K562 (cell line): ENCODE results near the gene ZBTB42. TPM values are rescaled to one million over a fixed set of nuclear protein-coding genes. Genes with fewer than 3 reads are reported as not detected.

Experiments used
- CXXC5 ChIP-seq: fragments of 250-450 bp; sonication (Bioruptor Pico); IDR thresholded peaks from 2 replicates; pipeline ENCODE4 v1.8.0; 2022; ENCODE audit warnings: inconsistent platforms, mild to moderate bottlenecking, moderate library complexity
- GTF2F1 ChIP-seq: IDR thresholded peaks from 2 replicates; pipeline ENCODE4 v1.6.1; 2011; ENCODE audit warnings: low read depth, low read length, improper control_type of control experiment
- HNRNPLL ChIP-seq: fragments of 200-400 bp; formaldehyde crosslinking; IDR thresholded peaks from 2 replicates; pipeline ENCODE4 v1.6.1; 2017; ENCODE audit warnings: low read length, low read depth, mild to moderate bottlenecking; ENCODE audit not compliant: poor library complexity, severe bottlenecking
- NFYB ChIP-seq: IDR thresholded peaks from 2 replicates; pipeline ENCODE4 v1.6.1; 2011; ENCODE audit warnings: mild to moderate bottlenecking, moderate library complexity; ENCODE audit not compliant: insufficient read length; ENCODE audit errors: extremely low read depth
- PHF21A ChIP-seq: fragments of 450-650 bp; IDR thresholded peaks from 2 replicates; pipeline ENCODE4 v1.6.1; 2017; ENCODE audit warnings: low read depth, borderline replicate concordance
- PRDM10 ChIP-seq: fragments of 450-650 bp; IDR thresholded peaks from 2 replicates; pipeline ENCODE4 v1.6.1; 2018; ENCODE audit not compliant: partially characterized antibody
- SMARCC2 ChIP-seq: fragments of 450-650 bp; IDR thresholded peaks from 2 replicates; pipeline ENCODE4 v1.6.1; 2017; ENCODE audit warnings: antibody characterized with exemption, moderate library complexity, mild to moderate bottlenecking, low read depth
- TFAP4 ChIP-seq: sonication (generic); formaldehyde crosslinking; IDR thresholded peaks from 2 replicates; pipeline ENCODE4 v1.8.0; 2022; ENCODE audit warnings: missing genetic modification reagents, mild to moderate bottlenecking, moderate library complexity, borderline replicate concordance
- TSHZ1 ChIP-seq: fragments of 250-450 bp; sonication (Bioruptor Pico); IDR thresholded peaks from 2 replicates; pipeline ENCODE4 v1.4.0; 2020; ENCODE audit warnings: mild to moderate bottlenecking, moderate library complexity
- XRCC3 ChIP-seq: fragments of 450-650 bp; IDR thresholded peaks from 2 replicates; pipeline ENCODE4 v1.6.1; 2017; ENCODE audit warnings: mild to moderate bottlenecking, moderate library complexity
- ZBTB26 ChIP-seq: fragments of 450-650 bp; formaldehyde crosslinking; IDR thresholded peaks from 2 replicates; pipeline ENCODE4 v1.4.0; 2022; ENCODE audit warnings: missing genetic modification characterization
- ZBTB5 ChIP-seq: fragments of 450-650 bp; IDR thresholded peaks from 2 replicates; pipeline ENCODE4 v1.6.1; 2017; ENCODE audit warnings: antibody characterized with exemption
- polyA plus RNA-seq, 8 experiments: library from polyadenylated mRNA; depleted of rRNA in 4 of 8; stranded (reverse) in 5 of 8; unstranded in 3 of 8; fragments of >200 nt; fragmentation: Nextera tagmentation in 2 of 8; fragmentation: Illumina TruSeq in 1 of 8; extraction: Ambion mirVana in 2 of 8; extraction: Trizol in 1 of 8; gene quantifications; 2 replicates each; pipeline versions ENCODE4 v1.2.1 to v1.2.3, GENCODE V29; 2011 to 2014; ENCODE audit warnings: inconsistent platforms in 1 of 8, missing spikeins in 1 of 8
- total RNA-seq, 7 experiments: library from RNA; depleted of rRNA in 6 of 7; stranded (reverse); fragments of >200 nt in 6 of 7; fragmentation: Illumina TruSeq in 2 of 7; extraction: Trizol in 2 of 7; gene quantifications; 2 replicates each; pipeline versions ENCODE4 v1.2.1 to v1.2.3, GENCODE V29; 2011 to 2021; ENCODE audit warnings: low replicate concordance in 1 of 7

ZBTB42 gene
- total and polyA plus RNA-seq, 9 of the 15 experiments (the other 6 are each of a cell fraction or from before 2014, with no cell fraction given): 0.03 to 8.5 (median 2.4) TPM

- TF ChIP-seq PRDM10 (no peak), PHF21A (no peak), GTF2F1 (no peak), ZBTB5 (no peak), CXXC5 (CRISPR knock-in tag) (peak; percentile 32), TFAP4 (CRISPR knock-in tag) (peak; percentile 22; the same call in 1 of the 2 replicates), NFYB (no peak), ZBTB26 (CRISPR knock-in tag) (no peak), TSHZ1 (CRISPR knock-in tag) (no peak), HNRNPLL (no peak), SMARCC2 (no peak), XRCC3 (no peak)
Observed at GRCh38 chr14:104800771-104801519, at the start of gene ZBTB42 (continued).
